Lung (tissue), 12 donors: ENCODE results near the gene URGCP. TPM values are rescaled to one million over a fixed set of nuclear protein-coding genes. Genes with fewer than 3 reads are reported as not detected.

Experiments
- ATAC-seq: fragments of 200-7000 bp; cut with Tn5 transposase; one replicate; pipeline ENCODE4 v1.9.1; 2020; ENCODE audit warnings: moderate number of reproducible peaks; ENCODE audit not compliant: insufficient read depth, low FRiP score
- DNase-seq, 3 donors: peaks; one replicate each; pipeline ENCODE4 v3.0.0-alpha.2; 2013 to 2017
- H3K27ac ChIP-seq, 2 donors: one replicate each; pipeline ENCODE4 v1.5.1; 2013; ENCODE audit warnings: mild to moderate bottlenecking in 2 of 2, moderate library complexity in 2 of 2, control low read depth in 1 of 2, inconsistent platforms in 1 of 2, low read depth in 1 of 2, low read length in 1 of 2
- H3K27me3 ChIP-seq, 3 donors: one replicate each; pipeline ENCODE4 v1.5.1; 2013; ENCODE audit warnings: low read length in 2 of 3; ENCODE audit not compliant: control insufficient read depth in 3 of 3, insufficient read depth in 3 of 3
- H3K36me3 ChIP-seq, 4 donors: one replicate each; pipeline ENCODE4 v1.5.1; 2013; ENCODE audit warnings: low read length in 4 of 4, mild to moderate bottlenecking in 1 of 4, moderate library complexity in 1 of 4; ENCODE audit not compliant: control insufficient read depth in 4 of 4, insufficient read depth in 4 of 4
- H3K4me1 ChIP-seq, 5 donors: one replicate each; pipeline ENCODE4 v1.5.1; 2013; ENCODE audit warnings: low read length in 5 of 5, mild to moderate bottlenecking in 2 of 5, moderate library complexity in 1 of 5; ENCODE audit not compliant: control insufficient read depth in 5 of 5, insufficient read depth in 5 of 5
- H3K4me3 ChIP-seq: one replicate; pipeline ENCODE4 v1.5.1; 2013; ENCODE audit warnings: mild to moderate bottlenecking, control low read depth, moderate library complexity
- H3K9ac ChIP-seq, 2 donors: one replicate each; pipeline ENCODE4 v1.5.1; 2013; ENCODE audit warnings: low read length in 2 of 2, control low read depth in 1 of 2; ENCODE audit not compliant: insufficient read depth in 1 of 2
- H3K9me3 ChIP-seq, 4 donors: one replicate each; pipeline ENCODE4 v1.5.1; 2013; ENCODE audit warnings: low read length in 3 of 4, mild to moderate bottlenecking in 1 of 4, moderate library complexity in 1 of 4; ENCODE audit not compliant: control insufficient read depth in 4 of 4, insufficient read depth in 3 of 4
- WGBS, 2 donors: extraction: QIAGEN DNeasy Blood & Tissue Kit; methylation state at CpG; one replicate each; pipeline ENCODE4 v1.1.7; 2013; 5-methylcytosine and 5-hydroxymethylcytosine counted together
- polyA plus RNA-seq, 2 donors: library from polyadenylated mRNA; stranded (reverse); fragments of 200-250 nt; gene quantifications; one replicate each; pipeline ENCODE4 v1.2.1, GENCODE V29; 2013
- total RNA-seq, 2 donors: library from RNA; depleted of rRNA in 1 of 2; stranded (reverse); fragments of >200 nt in 1 of 2; gene quantifications; one replicate each; pipeline ENCODE4 v1.2.1, GENCODE V29; 2014 to 2021
- TF ChIP-seq, protein P1 (sequence below): IDR thresholded peaks from 2 replicates; pipeline ENCODE4 v1.5.1; 2012; ENCODE audit warnings: mild to moderate bottlenecking; ENCODE audit errors: control extremely low read depth, extremely low read depth
- donor health status: control.
- donor health status: control.
- donor health status: Bipolar disorder and iron deficiency.
- donor health status: healthy.
- donor health status: DM: yes; HTN: yes; CAD: no.

Gene URGCP
- total and polyA plus RNA-seq, 4 donors: 11.8 to 25.5 (median 19.7) TPM

DNA sequence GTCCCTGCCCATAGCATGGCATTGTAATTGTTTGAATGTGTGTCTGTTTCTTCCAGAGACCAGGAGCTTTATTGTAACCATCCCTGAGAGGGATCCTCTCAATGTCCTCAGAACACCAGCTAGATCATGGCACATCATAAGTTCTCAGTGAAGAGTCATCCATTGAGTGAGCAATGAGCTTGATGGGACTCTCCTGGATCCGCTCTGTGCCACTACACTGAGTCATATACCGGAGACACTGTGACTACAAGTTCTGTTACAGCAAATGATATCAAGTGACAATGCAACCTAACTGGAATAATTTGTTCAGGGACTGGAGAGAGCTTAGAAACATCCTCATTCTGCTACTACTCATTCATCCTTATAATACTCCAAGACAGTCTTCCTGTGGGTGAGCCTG is 62.1 kb downstream of the URGCP start:
- H3K27me3 ChIP-seq: peaks cover 0 to 5% (median 0%) of the 10 kb centered on the region in 3 donors
- WGBS, 2 donors: 92 to 95% methylated on average over 2 of the region's 2 CpGs
- DNase-seq (no peak), ATAC-seq (no peak)
- no peaks in the 10 kb centered on the region for H3K9me3 ChIP-seq
- H3K4me3 ChIP-seq: peak overlapping the region; percentile 25
- TF ChIP-seq, protein P1, sequence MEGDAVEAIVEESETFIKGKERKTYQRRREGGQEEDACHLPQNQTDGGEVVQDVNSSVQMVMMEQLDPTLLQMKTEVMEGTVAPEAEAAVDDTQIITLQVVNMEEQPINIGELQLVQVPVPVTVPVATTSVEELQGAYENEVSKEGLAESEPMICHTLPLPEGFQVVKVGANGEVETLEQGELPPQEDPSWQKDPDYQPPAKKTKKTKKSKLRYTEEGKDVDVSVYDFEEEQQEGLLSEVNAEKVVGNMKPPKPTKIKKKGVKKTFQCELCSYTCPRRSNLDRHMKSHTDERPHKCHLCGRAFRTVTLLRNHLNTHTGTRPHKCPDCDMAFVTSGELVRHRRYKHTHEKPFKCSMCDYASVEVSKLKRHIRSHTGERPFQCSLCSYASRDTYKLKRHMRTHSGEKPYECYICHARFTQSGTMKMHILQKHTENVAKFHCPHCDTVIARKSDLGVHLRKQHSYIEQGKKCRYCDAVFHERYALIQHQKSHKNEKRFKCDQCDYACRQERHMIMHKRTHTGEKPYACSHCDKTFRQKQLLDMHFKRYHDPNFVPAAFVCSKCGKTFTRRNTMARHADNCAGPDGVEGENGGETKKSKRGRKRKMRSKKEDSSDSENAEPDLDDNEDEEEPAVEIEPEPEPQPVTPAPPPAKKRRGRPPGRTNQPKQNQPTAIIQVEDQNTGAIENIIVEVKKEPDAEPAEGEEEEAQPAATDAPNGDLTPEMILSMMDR: no peak
- H3K9ac ChIP-seq: no peak overlapping the region
- no peaks in the 10 kb centered on the region for H3K36me3 ChIP-seq
- H3K27ac ChIP-seq: no peak overlapping the region
- no peaks in the 10 kb centered on the region for H3K4me1 ChIP-seq

- Histone ChIP-seq H3K9me3 (no peaks in the 10 kb centered on the region), H3K9ac (no peak overlapping the region), H3K4me1 (no peaks in the 10 kb centered on the region), H3K36me3 (no peaks in the 10 kb centered on the region), H3K27me3 (peaks cover 0 to 5% (median 0%) of the 10 kb centered on the region in 3 donors), H3K4me3 (no peak overlapping the region), H3K27ac (no peak overlapping the region)
- ATAC-seq (no peak), DNase-seq (no peak)
- TF ChIP-seq, protein P1: no peak
- 91 to 93% methylated on average over 4 of the region's 4 CpGs for WGBS, 2 donors
Measured at GRCh38 chr7:43843296-43843695, 63.1 kb downstream of the URGCP start.

GRCh38 chr7:43838201-43838658 is 68.2 kb downstream of the URGCP start:
- H3K27me3 ChIP-seq: peaks cover 0 to 5% (median 0%) of the 10 kb centered on the region in 3 donors
- 78 to 87% methylated on average over 9 of the region's 9 CpGs for WGBS, 2 donors
- peak overlapping the region in 1 of 2 donors; percentile 86 for H3K9ac ChIP-seq
- H3K36me3 ChIP-seq: no peaks in the 10 kb centered on the region
- no peak overlapping the region for H3K27ac ChIP-seq
- no peaks in the 10 kb centered on the region for H3K9me3 ChIP-seq
- TF ChIP-seq, protein P1: no peak
- ATAC-seq (no peak), DNase-seq (no peak)
- no peaks in the 10 kb centered on the region for H3K4me1 ChIP-seq
- no peak overlapping the region for H3K4me3 ChIP-seq
